Thyroid gland (tissue), 4 donors: ENCODE measurements around the gene ZBTB34. TPM values are rescaled to one million over a fixed set of nuclear protein-coding genes. Genes with fewer than 3 reads are reported as not detected.

ENCODE experiments used
- DNase-seq, 2 donors: peaks; one replicate each; pipeline ENCODE4 v3.0.0-alpha.2; 2019
- H3K27ac ChIP-seq, 3 donors: fragments of 200-600 bp; sonication (generic); 1 replicate in 2 of 3; 2 replicates in 1 of 3; pipeline ENCODE4 v1.5.1; 2016 to 2019; ENCODE audit warnings: mild to moderate bottlenecking in 1 of 3, moderate library complexity in 1 of 3
- H3K27me3 ChIP-seq: fragments of 200-600 bp; sonication (generic); one replicate; pipeline ENCODE4 v1.5.1; 2019
- H3K36me3 ChIP-seq, 2 donors: fragments of 200-600 bp; sonication (generic); one replicate each; pipeline ENCODE4 v1.5.1; 2016 to 2019
- H3K4me1 ChIP-seq, 2 donors: fragments of 200-600 bp; sonication (generic); one replicate each; pipeline ENCODE4 v1.5.1; 2017 to 2019
- H3K4me3 ChIP-seq, 3 donors: fragments of 200-600 bp; sonication (generic); replicated peaks in 1 of 3; 1 replicate in 2 of 3; 2 replicates in 1 of 3; pipeline ENCODE4 v1.5.1; 2016; ENCODE audit warnings: mild to moderate bottlenecking in 1 of 3
- H3K9me3 ChIP-seq: fragments of 200-600 bp; sonication (generic); one replicate; pipeline ENCODE4 v1.5.1; 2017
- POLR2A ChIP-seq, 2 donors: fragments of 450-650 bp; IDR thresholded peaks; one replicate each; pipeline ENCODE4 v1.6.1; 2017; ENCODE audit warnings: antibody characterized with exemption in 2 of 2, mild to moderate bottlenecking in 2 of 2, moderate library complexity in 1 of 2
- WGBS, 2 donors: methylation state at CpG; one replicate each; pipeline ENCODE4 v1.1.5; 2017; 5-methylcytosine and 5-hydroxymethylcytosine counted together
- intact Hi-C: fragments of 100-400 bp; cut with DNase I; formaldehyde crosslinking; loops from one replicate; pipeline ENCODE4 v1.15.1; 2023
- total RNA-seq, 4 donors: library from RNA; depleted of rRNA; stranded (reverse); fragments of >200 nt; gene quantifications; one replicate each; pipeline ENCODE4 v1.2.3, GENCODE V29; 2016
- TF ChIP-seq, protein P1 (sequence below), 6 experiments: fragments of 200-600 bp in 3 of 6; fragments of 450-650 bp in 3 of 6; sonication (generic) in 3 of 6; IDR thresholded peaks; one replicate each; pipeline ENCODE4 v1.5.1; 2016 to 2019; ENCODE audit warnings: antibody characterized with exemption in 6 of 6, mild to moderate bottlenecking in 2 of 6, inconsistent platforms in 1 of 6, moderate library complexity in 1 of 6

The ZBTB34 gene
- total RNA-seq, 4 donors from 2014 or later: 8.6 to 17.1 (median 12.0) TPM

DNA sequence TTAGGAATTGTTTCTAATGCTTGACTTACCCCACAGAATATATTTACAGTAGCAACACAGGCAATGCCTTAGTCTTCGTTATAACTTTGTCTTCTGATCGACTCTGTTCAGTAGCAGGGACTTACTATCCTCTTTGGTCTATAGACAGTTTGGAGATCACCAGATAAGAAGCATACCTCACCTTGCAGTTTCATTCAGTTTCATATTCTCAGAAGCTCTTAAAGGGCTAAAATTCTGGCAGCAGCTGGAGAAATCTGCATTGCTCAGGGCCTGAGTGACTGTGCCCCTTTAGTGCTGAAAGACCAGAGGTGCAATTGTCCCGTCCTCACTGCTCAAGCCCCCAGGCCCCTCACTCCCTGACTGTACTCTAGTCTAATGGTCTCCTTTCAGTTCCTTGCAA is 29.6 kb upstream of the ZBTB34 start:
- intact Hi-C loops: no loop called here
- Histone ChIP-seq H3K36me3 (peaks cover 17 to 18% of the 10 kb centered on the region in 2 donors), H3K9me3 (no peaks in the 10 kb centered on the region), H3K27ac (no peak overlapping the region), H3K27me3 (no peaks in the 10 kb centered on the region), H3K4me3 (no peak overlapping the region), H3K4me1 (peaks cover 2 to 5% of the 10 kb centered on the region in 2 donors)
- DNase-seq: no peak
- TF ChIP-seq, protein P1, sequence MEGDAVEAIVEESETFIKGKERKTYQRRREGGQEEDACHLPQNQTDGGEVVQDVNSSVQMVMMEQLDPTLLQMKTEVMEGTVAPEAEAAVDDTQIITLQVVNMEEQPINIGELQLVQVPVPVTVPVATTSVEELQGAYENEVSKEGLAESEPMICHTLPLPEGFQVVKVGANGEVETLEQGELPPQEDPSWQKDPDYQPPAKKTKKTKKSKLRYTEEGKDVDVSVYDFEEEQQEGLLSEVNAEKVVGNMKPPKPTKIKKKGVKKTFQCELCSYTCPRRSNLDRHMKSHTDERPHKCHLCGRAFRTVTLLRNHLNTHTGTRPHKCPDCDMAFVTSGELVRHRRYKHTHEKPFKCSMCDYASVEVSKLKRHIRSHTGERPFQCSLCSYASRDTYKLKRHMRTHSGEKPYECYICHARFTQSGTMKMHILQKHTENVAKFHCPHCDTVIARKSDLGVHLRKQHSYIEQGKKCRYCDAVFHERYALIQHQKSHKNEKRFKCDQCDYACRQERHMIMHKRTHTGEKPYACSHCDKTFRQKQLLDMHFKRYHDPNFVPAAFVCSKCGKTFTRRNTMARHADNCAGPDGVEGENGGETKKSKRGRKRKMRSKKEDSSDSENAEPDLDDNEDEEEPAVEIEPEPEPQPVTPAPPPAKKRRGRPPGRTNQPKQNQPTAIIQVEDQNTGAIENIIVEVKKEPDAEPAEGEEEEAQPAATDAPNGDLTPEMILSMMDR (IDR thresholded peaks at IDR 0.05): no peak
- TF ChIP-seq POLR2A (IDR thresholded peaks at IDR 0.05): no peak
- 88 to 90% methylated on average over 3 of the region's 3 CpGs for WGBS, 2 donors

DNA sequence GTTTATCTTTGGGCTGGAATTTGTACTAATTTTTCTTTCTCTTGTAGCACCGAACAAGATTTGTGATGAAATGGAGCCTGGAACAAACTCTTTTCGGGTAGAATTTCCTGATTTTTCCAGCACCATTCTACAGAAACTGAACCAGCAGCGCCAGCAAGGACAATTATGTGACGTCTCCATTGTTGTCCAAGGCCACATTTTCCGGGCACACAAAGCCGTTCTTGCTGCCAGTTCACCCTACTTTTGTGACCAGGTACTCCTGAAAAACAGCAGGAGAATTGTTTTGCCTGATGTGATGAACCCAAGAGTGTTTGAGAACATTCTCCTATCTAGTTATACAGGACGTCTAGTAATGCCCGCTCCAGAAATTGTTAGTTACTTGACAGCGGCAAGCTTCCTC is 28.0 kb upstream of the ZBTB34 start:
- intact Hi-C loops: no loop called here
- no peaks in the 10 kb centered on the region for H3K27me3 ChIP-seq
- H3K36me3 ChIP-seq: peaks cover 15 to 18% of the 10 kb centered on the region in 2 donors
- no peak for DNase-seq
- no peak for TF ChIP-seq POLR2A (IDR thresholded peaks at IDR 0.05)
- TF ChIP-seq, protein P1 (IDR thresholded peaks at IDR 0.05): no peak
- no peak overlapping the region for H3K4me3 ChIP-seq
- 92 to 96% methylated on average over 9 of the region's 9 CpGs for WGBS, 2 donors
- H3K27ac ChIP-seq: no peak overlapping the region
- H3K4me1 ChIP-seq: peaks cover 3 to 10% of the 10 kb centered on the region in 2 donors
- H3K9me3 ChIP-seq: no peaks in the 10 kb centered on the region

DNA sequence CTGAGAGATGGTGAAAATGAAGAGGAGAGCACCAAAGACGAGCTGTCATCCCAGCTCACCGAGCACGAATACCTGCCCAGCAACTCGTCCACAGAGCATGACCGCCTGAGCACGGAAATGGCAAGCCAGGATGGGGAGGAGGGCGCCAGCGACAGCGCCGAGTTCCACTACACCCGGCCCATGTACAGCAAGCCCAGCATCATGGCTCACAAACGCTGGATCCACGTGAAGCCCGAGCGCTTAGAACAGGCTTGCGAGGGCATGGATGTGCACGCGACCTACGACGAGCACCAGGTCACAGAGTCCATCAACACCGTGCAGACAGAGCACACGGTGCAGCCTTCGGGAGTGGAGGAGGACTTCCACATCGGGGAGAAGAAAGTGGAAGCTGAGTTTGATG is 27.4 kb upstream of the ZBTB34 start:
- no peaks in the 10 kb centered on the region for H3K9me3 ChIP-seq
- no peak overlapping the region for H3K4me3 ChIP-seq
- H3K4me1 ChIP-seq: peaks cover 3 to 11% of the 10 kb centered on the region in 2 donors
- intact Hi-C loops: no loop called here
- H3K27ac ChIP-seq: no peak overlapping the region
- DNase-seq: no peak
- 96 to 98% methylated on average over 21 to 24 of the region's 24 CpGs for WGBS, 2 donors
- H3K27me3 ChIP-seq: no peaks in the 10 kb centered on the region
- TF ChIP-seq, protein P1 (IDR thresholded peaks at IDR 0.05): no peak
- no peak for TF ChIP-seq POLR2A (IDR thresholded peaks at IDR 0.05)
- peaks cover 15 to 18% of the 10 kb centered on the region in 2 donors for H3K36me3 ChIP-seq

DNA sequence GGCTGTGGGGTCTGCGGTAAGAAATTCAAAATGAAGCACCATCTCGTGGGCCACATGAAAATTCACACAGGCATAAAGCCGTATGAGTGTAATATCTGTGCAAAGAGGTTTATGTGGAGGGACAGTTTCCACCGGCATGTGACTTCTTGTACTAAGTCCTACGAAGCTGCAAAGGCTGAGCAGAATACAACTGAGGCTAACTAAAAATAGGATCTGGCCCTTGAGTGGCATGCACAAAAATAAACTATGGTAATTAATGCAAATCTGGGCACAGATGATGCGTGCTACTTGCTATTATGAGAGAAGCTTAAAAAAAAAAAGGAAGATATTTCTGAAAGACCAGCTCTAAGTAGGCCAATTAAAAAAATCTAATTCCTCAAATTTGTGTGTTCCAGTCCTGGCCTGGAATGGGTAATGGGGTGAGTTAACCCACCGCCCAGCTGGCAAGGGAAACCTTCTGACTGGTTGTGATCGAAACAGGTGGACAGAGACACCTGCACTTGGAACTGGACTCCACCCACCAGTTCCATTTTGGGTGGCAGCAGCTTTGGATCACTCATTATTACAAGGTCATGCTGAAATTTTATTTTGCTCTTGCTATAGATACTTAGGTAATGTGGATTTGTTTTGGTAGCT is 26.6 kb upstream of the ZBTB34 start:
- Histone ChIP-seq H3K27ac (no peak overlapping the region), H3K4me1 (peaks cover 9 to 19% of the 10 kb centered on the region in 2 donors), H3K27me3 (no peaks in the 10 kb centered on the region), H3K9me3 (no peaks in the 10 kb centered on the region), H3K4me3 (no peak overlapping the region), H3K36me3 (peaks cover 15 to 18% of the 10 kb centered on the region in 2 donors)
- 90 to 95% methylated on average over 8 of the region's 8 CpGs for WGBS, 2 donors
- intact Hi-C loops: no loop called here
- TF ChIP-seq, protein P1 (IDR thresholded peaks at IDR 0.05): no peak
- no peak for DNase-seq

DNA sequence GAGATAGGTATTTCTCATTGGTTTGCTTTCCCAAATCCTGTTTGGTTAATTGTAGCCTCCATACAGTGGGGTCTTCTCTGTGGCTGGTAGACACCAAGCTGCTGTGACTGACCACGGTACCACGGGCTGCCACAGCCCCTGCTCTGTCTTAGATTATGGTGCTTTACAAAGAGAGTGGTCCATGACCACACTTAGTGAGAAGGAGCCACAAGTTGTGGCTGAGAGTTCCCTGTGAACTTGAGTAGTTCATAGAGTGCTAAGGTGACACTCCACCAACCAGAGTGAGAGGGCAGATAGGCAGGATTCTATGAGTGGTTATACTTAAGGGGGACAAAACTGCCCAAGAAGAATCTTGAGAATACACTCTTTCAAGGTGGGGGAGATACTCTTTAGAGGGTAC is 25.8 kb upstream of the ZBTB34 start:
- intact Hi-C loops: no loop called here
- Histone ChIP-seq H3K36me3 (peaks cover 15 to 18% of the 10 kb centered on the region in 2 donors), H3K27ac (no peak overlapping the region), H3K27me3 (no peaks in the 10 kb centered on the region), H3K9me3 (no peaks in the 10 kb centered on the region), H3K4me3 (no peak overlapping the region), H3K4me1 (peaks cover 15 to 27% of the 10 kb centered on the region in 2 donors)
- no peak for TF ChIP-seq POLR2A (IDR thresholded peaks at IDR 0.05)
- TF ChIP-seq, protein P1 (IDR thresholded peaks at IDR 0.05): no peak
- no peak for DNase-seq
- 51 to 80% methylated on average over 2 of the region's 2 CpGs for WGBS, 2 donors
